ENCODE data around the gene RAD23B.

GRCh38 chr9:107367727-107368502, 84.8 kb downstream of the RAD23B start:
- TF ChIP-seq CTCF (IDR thresholded peaks at IDR 0.05; ENCODE audit: insufficient read depth, low read length): no peak
- no peak for TF ChIP-seq POLR2AphosphoS5 (IDR thresholded peaks at IDR 0.05; ENCODE audit: low read depth)
- no peak for TF ChIP-seq REST (IDR thresholded peaks at IDR 0.05; ENCODE audit: insufficient replicate concordance, low read depth)
- TF ChIP-seq SPI1 (IDR thresholded peaks at IDR 0.05; ENCODE audit: borderline replicate concordance, low read depth): no peak
- no peak for TF ChIP-seq GABPA (IDR thresholded peaks at IDR 0.05; ENCODE audit: low read depth)

Data from HL-60 (cell line).